GM13976 (cell line): ENCODE data around the gene TACC2.
"Not testable (repeated sequence)": the region's sequence is repeated elsewhere in the genome, so short reads cannot be mapped to it uniquely, and the experiment has no call there.

Source experiments
- DNase-seq: peaks from one replicate; pipeline ENCODE4 v3.0.0; 2012; ENCODE audit warnings: low spot score
- CTCF ChIP-seq: IDR thresholded peaks from 2 replicates; pipeline ENCODE4 v1.5.1; 2012; ENCODE audit warnings: borderline replicate concordance, mild to moderate bottlenecking; ENCODE audit not compliant: insufficient read depth; ENCODE audit errors: extremely low read depth, missing control alignments, control extremely low read depth
- in situ Hi-C: fragments of 300-500 bp; cut with MboI; formaldehyde crosslinking; loops from one replicate; pipeline ENCODE4 v1.12.0; 2022; ENCODE audit warnings: low sequenced_read_pairs, mixed read lengths, inconsistent platforms; ENCODE audit not compliant: unreplicated experiment

Gene TACC2

DNA sequence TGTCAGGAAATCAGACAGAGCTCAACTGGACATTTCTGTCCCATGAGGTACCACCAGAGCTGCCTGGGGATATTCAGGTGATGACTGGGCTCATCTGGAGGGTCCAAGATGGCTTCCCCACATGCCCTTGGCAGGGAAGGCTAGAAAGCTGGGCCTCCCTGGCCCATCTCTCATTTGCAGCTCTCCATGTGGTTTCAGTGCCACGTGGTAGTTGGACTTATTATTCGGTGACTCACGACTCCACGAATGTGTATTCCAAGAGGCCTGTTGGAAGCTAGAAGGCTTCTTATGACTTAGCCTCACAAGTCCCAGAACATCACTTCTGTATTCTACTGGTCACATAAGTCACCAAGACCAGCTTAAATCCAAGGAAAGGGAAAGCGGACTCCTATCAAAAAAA, 36.7 kb upstream of the TACC2 start:
- in situ Hi-C loops: no loop called here
- DNase-seq: no peak

GRCh38 chr10:121956111-121957061, 32.6 kb upstream of the TACC2 start:
- in situ Hi-C loops: no loop called here
- TF ChIP-seq CTCF: no peak
- no peak for DNase-seq

More for the DNA sequence above, 36.7 kb upstream of the TACC2 start:
- no peak for TF ChIP-seq CTCF

DNA sequence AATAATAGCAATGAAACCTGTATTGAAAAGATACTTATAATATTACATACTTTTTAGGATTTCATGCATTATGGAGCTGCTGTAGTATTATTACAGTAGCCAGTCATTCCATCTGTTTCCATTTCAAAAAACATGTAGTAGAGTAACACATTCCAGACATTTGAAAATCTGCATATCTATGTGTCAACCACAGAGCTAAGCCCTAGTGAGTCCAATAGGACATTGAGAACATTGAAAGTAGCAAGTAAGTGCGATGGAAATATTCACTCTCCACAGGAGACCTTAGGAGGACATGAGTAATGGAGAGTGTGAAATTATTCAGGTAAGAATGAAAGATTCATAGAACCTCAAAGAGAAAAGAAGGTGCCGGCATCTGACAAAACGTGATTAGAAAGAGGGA, 29.3 kb upstream of the TACC2 start:
- no peak for DNase-seq
- TF ChIP-seq CTCF: no peak
- in situ Hi-C loops: no loop called here

DNA sequence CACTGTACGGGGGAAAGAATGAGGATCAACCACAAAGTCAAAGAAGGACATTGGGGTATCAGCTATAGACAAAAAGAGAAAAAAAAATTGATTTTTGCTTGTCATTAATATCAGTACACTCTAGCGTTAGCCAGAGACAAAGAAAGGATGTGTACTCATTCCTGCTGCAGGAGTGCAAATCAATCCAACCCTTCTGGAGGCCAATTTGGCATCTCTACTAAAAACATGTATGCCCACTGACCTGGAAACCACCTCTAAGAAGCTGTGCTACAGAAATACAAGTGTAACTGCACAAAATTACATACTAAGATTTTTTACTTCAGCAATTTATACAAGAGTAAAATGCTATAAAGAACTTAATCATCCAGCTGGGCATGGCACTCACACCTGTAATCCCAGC, 27.5 kb upstream of the TACC2 start:
- TF ChIP-seq CTCF: no peak
- in situ Hi-C loops: no loop called here
- DNase-seq: no peak

- in situ Hi-C loops: no loop called here
- no peak for TF ChIP-seq CTCF
- DNase-seq: no peak
These were observed 23.0 kb upstream of the TACC2 start for GRCh38 chr10:121965996-121966395.

- DNase-seq, in situ Hi-C loops: not testable (repeated sequence)
These were observed 19.9 kb upstream of the TACC2 start for GRCh38 chr10:121969086-121969485.

GRCh38 chr10:121974019-121974534, 14.9 kb upstream of the TACC2 start:
- in situ Hi-C loops: no loop called here
- DNase-seq: no peak
- TF ChIP-seq CTCF: no peak
